ENCODE results near the gene COX6B2. TPM values are rescaled to one million over a fixed set of nuclear protein-coding genes. Genes with fewer than 3 reads are reported as not detected.

Gene COX6B2
- total RNA-seq, 3 donors from 2014 or later: 16.6 to 30.0 (median 17.2) TPM

- TF ChIP-seq CTCF (IDR thresholded peaks at IDR 0.05): no peak
- peaks cover 17% of the 10 kb centered on the region for H3K4me1 ChIP-seq (ENCODE audit: low read depth)
Observed at GRCh38 chr19:55355213-55355821, 798 bp upstream of the COX6B2 start.

GRCh38 chr19:55353803-55354697 is 469 bp downstream of the COX6B2 start:
- H3K4me3 ChIP-seq: no peak overlapping the region
- TF ChIP-seq CTCF (IDR thresholded peaks at IDR 0.05): no peak
- H3K9me3 ChIP-seq: no peaks in the 10 kb centered on the region
- peaks cover 17% of the 10 kb centered on the region for H3K4me1 ChIP-seq (ENCODE audit: low read depth)
- peak; percentile 88 for ATAC-seq
- peak; percentile 78 to 87 (median 85) for DNase-seq
- intact Hi-C loops (cut with DNase I, micrococcal nuclease): no loop called here
- no peaks in the 10 kb centered on the region for H3K36me3 ChIP-seq (ENCODE audit: low read depth)

More at GRCh38 chr19:55355213-55355821, 798 bp upstream of the COX6B2 start:
- Histone ChIP-seq H3K36me3 (ENCODE audit: low read depth) (no peaks in the 10 kb centered on the region), H3K4me3 (no peak overlapping the region), H3K9me3 (no peaks in the 10 kb centered on the region)
- peak in 1 of 3 donors; percentile 48 for DNase-seq
- intact Hi-C loops (cut with DNase I, micrococcal nuclease): no loop called here
- ATAC-seq: peak; percentile 25

DNA sequence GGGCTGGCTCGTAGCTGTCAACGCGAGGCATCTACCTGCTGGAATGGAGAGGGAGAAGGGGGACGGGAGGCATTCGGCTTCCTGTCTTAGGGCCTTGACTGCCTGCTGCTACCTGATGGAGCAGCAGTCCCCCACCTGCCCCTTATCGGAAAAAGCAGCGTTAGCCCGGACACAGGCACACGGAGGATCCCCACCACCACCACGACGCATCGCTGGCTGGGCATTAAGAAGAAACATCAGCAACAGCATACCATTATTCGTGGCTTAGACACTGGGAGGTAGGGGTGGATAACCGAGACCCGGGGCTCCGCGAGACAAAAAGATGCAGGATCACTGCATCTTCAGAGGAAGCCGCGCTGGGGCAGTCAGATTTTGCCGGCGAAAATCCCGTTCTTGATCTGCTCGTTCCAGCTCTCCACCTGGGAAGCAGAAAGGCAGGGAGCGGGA is 1.1 kb downstream of the COX6B2 start:
- no peak for ATAC-seq
- Histone ChIP-seq H3K4me3 (no peak overlapping the region), H3K9me3 (no peaks in the 10 kb centered on the region), H3K36me3 (ENCODE audit: low read depth) (no peaks in the 10 kb centered on the region), H3K4me1 (ENCODE audit: low read depth) (peaks cover 17% of the 10 kb centered on the region)
- DNase-seq: no peak
- intact Hi-C loops (cut with DNase I, micrococcal nuclease): no loop called here
- no peak for TF ChIP-seq CTCF (IDR thresholded peaks at IDR 0.05)

DNA sequence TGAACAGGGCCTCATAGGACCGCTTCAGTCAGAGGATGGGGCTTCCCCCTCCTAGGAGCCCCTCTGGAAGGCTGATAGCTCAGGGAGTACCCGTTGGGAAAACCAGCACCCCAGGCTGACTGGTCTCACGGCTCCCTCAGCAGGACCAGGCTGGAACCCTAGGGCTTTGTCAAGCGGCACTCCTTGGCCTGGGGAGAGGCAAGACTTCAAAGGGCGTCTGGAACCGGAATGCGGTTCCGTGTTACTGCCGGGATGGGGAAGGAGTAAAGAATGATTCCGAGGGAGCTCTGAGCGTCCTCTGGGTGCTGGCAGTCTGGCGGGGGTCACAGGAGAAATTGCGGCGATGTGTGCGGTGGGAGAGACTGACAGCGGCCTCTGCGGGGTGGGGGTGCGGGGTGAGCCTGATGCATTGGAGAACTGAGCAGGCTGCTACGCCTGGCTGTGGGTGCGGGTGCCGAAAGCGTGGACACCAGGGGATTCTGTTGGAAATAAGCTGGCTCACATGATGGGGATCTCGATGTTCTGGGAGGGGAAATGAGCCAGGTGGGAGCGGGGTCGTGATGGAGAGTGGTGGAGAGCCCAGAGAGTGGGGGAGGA is 1.9 kb downstream of the COX6B2 start:
- ATAC-seq: no peak
- intact Hi-C loops (cut with DNase I, micrococcal nuclease): no loop called here

More for the DNA sequence above, 1.9 kb downstream of the COX6B2 start:
- no peaks in the 10 kb centered on the region for H3K36me3 ChIP-seq (ENCODE audit: low read depth)
- H3K4me3 ChIP-seq: no peak overlapping the region
- TF ChIP-seq CTCF (IDR thresholded peaks at IDR 0.05): no peak
- DNase-seq: no peak
- H3K9me3 ChIP-seq: no peaks in the 10 kb centered on the region
- peaks cover 17% of the 10 kb centered on the region for H3K4me1 ChIP-seq (ENCODE audit: low read depth)

Measured in mucosa of descending colon (tissue), 3 donors.